Glomerular endothelial cell (primary cell): ENCODE measurements around the gene PSG2. TPM values are rescaled to one million over a fixed set of nuclear protein-coding genes. Genes with fewer than 3 reads are reported as not detected.
"Not testable (repeated sequence)": the region's sequence is repeated elsewhere in the genome, so short reads cannot be mapped to it uniquely, and the experiment has no call there.

ENCODE experiments used
- DNase-seq: peaks from one replicate; pipeline ENCODE4 v3.0.0-alpha.2; 2011; ENCODE audit warnings: low read depth, low spot score; ENCODE audit errors: extremely low read depth
- total RNA-seq: library from RNA; depleted of rRNA; stranded (reverse); fragments of >200 nt; gene quantifications from 2 replicates; pipeline ENCODE4 v1.2.3, GENCODE V29; 2015

Gene PSG2
- total RNA-seq, result not detected in 2 replicates

DNA sequence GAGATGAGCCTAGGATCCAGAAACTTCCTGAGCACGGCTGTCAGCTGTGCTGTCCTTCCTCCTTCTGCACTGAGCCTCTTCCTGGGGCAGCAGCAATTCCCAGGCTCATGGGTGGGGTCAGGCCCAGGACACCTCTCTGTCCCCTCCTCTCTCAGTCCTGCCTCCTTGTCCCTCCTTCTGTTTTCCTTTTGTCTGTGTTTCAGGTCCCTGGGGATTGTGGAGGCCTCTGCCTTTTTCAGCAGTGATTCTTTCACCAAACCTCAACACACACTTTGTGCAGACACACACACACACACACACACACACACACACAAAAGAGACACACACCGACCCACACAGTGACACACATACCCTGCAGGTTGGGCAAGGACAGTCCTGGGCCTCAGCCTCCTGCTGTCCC, at the start of gene PSG2:
Gene PSG2, minus strand, starts transcription at position 101 of the 400 bp plus-strand sequence. CDS start 132 bp downstream, outside the sequence.
- not testable (repeated sequence) for DNase-seq

DNA sequence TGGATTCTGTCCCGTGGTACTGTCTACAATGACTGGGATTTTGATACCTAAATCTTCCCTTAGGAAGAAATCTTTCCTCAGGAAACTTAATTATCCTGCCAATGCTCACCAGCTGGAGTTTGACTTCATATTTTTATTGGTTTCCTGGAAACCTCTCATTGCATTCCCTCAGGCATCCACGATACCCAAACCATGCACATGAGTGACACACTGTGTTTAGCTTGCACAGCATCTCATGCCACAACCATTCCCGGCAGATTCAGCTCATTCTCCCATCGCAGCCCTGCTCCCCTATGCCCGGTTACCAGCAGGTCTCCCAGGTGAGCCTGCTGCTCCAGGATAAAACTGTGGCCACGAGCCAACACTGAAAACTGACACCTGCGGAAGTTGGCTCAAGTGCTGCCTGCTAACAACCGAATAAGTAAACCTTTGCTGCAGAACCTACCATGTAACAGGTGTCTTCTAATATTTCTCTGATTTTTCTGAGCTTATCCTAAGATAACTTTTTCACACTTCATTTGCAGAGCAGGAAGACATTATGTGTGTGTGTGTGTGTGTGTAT, 48.9 kb upstream of the PSG2 start:
- DNase-seq, result not testable (repeated sequence)

DNA sequence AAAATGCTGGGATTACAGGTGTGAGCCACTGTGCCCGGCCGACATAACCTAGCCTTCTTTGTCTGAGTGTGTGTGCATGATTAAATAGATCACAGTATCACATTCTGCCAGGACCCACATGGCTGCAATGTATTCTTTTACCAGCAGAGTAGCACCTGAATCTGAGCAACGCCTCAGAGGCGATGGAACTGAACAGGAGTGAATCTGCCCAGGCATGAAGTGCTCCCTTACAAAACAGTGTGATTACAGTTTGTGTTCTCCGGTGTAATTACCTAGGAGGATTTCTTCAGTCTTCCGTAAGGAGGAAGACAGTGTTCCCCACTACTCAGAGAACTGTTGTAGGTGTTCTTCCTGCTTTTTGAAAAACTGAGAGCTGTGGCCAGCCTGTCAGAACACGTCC, 46.7 kb upstream of the PSG2 start:
- not testable (repeated sequence) for DNase-seq

DNA sequence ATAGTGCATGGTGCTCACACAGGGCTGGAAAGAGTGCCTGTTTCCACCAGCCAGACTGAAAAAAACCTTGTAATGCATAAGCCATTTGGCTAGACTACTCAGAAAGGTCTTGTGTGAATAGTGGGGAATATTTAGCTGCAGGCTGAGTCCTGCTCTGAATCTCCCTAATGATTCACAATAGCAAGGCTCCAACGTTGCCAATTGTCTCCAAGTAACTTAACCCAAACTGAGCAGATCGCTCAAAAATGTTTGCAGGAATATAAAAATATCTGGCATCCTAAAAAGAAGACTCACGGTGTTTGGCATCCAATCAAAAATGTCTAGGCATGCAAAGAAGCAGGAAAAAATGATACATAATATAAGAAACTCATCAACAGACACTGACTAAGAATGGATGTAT, 44.8 kb upstream of the PSG2 start:
- DNase-seq, result not testable (repeated sequence)

DNA sequence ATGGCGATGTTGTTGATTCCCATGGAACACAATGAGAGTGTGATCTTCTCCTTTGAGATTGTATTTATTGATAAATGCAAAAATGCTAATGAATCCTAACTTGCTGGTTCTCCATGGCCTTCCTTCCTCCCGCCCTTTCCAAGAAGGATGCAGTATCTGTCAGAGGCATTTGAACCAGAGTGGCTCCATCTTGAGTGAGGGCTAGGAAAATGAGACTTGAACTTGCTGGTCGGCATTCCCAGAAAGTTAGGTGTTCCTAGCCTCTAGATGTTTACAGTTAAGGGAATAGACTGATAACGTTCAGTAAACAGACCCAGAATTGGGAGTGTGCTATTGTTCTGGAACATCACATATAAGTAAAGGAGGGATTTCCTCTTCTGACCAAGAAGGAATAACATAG, 44.2 kb upstream of the PSG2 start:
- DNase-seq, result no peak

DNA sequence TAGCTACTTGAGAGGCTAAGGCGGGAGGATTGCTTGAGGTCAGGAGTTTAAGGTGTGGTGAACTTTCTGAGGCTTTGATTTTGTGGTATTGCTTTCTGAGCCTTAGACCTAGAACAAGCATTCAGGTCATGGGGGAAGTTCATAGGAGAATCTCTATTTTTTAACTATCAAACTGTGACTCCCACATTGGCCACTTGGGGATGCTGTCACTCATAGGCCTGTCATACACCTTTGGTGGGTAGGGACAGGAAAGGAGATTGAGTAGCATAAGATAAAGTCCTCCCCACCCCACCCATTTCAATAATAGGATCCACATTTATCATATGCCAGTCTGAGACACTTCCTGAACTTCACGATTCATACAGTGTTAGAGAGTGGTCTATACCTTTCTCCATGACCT, 41.9 kb upstream of the PSG2 start:
- no peak for DNase-seq

DNA sequence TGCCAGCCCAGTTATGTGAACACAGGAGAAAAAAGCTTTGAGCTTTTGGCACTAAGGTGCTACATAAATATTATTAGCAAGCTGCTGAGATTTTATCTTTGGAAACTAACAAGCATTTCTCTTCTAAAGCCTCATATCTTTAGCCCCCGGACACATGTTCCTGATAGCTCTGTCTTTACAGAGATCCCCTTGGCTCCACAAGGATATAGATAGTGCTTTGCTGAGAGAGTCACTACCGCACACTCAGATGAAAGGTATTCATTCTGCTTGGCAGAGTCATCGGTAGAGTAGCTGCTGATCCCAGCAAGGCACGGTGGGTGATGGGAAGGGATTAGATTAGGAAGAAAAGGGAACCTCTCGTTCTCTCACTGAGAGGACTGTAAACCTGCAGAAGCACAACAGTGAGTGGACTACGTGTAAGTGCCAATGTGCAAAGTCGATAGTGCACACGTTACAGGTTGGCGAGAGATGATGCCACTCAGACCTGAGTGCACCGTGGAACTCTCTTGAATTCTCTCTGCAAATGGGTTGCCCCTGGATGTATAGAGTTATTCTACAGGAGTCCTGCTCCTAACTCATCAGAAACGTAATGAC, 38.0 kb upstream of the PSG2 start:
- DNase-seq, result not testable (repeated sequence)

DNA sequence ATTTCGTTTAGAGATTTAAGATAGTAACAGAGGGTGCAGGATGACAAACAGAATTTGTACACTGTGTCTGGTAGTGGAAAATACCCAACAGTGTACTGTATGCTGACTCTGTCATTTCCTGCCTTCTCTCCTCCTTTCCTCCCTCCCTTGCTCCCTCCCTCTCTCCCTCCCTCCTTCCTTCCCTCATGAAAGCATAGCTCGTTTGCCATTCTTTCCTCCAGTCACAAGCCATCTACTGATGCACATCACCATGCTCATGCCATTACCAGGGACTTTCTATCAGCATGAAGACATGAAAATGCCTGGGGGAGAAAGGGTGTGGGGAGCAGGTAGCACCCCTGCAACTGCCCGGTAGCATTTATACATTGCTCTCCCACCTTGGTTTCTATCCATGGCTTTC, 37.0 kb upstream of the PSG2 start:
- not testable (repeated sequence) for DNase-seq

DNA sequence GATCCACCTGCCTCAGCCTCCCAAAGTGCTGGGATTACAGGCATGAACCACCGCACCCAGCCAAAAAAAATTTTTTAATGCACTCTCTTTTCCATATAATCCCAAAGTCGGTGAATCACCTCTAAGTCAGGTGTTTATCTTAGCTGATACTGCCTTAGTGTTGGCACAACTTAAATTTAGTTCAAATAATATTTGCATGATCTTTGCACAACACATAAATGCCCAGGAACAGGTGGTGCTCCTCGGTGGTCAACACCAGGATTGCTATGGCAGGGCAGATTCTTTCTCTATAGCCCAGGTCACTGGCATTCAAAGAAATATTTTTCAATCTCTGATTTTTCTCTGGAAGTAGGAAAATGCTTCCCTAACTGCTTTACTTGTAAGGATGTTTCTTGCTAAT, 33.9 kb upstream of the PSG2 start:
- DNase-seq, result not testable (repeated sequence)

DNA sequence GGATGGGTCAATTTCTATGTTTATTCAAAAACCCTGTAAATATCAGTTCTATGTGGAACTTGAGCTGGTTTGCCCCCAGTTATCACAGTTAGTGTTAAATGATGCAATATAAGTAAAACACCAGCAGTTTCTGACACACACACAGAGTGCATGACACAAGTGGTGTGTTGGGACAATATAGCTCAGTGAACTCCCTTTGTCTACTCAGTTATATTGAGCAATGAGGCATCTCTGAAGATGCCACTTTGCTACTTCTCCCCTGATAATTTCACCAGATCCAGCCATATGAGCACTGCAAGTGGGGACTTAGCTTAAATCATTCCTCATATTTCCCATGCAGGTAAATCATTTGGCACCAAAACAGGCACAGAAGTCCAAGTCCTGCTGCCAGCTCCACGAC, 33.0 kb upstream of the PSG2 start:
- not testable (repeated sequence) for DNase-seq

DNA sequence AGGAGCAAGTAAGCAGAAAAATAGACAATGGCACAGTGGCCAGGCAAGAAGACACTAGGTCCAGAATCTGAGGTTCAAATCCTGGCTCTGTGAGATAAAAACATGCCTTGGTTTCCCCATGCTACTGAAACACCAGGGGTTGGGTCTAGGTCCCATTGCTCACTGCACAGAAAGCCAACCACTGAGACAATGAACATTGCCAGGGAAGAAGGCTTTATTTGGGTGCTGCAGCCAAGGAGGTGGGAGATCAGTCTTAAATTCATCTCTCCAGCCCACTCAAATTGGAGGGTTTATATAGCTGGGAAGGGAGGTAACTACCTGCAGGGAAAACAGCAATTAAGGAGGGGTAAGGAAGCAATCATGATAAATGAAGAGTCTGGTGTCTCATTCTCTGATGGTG, 32.6 kb upstream of the PSG2 start:
- DNase-seq, result not testable (repeated sequence)

DNA sequence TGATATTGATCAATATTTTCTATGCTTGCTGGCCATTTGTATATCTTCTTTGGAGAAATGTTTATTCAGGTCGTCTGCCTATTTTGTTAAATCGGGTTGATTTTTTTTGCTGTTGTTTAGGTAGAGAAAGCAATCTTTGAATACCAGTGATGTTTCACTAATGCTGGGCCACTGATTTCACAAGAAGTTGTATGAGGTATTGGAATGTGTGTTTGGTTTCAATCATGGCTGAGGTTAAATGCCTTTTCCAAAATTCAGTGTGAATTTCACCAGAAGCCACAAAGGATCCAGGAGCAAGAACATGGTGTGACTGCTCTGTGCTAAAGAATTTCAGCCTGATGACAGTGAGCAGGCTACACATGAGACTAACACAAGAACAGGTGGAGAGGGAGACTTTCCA, 32.1 kb upstream of the PSG2 start:
- DNase-seq, result not testable (repeated sequence)

DNA sequence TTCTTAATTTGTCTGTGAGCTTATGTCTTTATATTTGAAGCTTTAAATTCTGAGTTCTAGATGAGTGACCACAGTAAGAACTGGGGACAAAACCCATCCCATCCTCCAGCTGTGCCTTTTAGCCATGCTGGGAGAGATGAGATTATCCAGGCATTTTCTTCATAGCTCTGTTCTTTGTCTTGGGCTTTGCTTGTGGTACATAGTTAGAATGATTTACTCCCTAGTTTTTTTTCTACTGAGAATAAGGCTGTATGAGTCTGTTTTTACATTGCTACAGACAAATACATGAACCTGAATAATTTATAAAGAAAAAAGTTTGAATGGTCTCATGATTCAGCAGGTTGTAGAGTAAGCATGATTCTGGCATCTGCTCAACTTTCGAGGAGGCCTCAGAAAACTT, 24.9 kb upstream of the PSG2 start:
- not testable (repeated sequence) for DNase-seq

DNA sequence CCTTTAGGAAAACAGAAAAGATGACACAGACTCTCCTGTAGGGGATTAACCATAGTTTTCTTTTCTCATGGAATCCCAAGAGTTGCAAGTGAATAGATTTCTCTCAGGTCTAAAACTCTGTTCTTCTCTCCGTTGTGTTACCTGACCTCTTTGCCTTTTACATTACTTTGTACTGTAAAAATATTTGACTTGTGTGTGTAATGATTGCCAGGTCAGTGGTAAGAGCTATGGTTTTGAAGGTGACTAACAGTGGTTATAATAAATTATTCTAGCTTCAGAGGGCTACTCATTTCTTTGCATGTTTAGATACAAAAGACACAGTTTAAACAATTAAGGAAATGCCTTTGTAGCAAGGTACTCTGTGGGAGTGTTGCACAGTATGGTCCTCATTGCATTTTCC, 23.0 kb upstream of the PSG2 start:
- DNase-seq, result no peak

DNA sequence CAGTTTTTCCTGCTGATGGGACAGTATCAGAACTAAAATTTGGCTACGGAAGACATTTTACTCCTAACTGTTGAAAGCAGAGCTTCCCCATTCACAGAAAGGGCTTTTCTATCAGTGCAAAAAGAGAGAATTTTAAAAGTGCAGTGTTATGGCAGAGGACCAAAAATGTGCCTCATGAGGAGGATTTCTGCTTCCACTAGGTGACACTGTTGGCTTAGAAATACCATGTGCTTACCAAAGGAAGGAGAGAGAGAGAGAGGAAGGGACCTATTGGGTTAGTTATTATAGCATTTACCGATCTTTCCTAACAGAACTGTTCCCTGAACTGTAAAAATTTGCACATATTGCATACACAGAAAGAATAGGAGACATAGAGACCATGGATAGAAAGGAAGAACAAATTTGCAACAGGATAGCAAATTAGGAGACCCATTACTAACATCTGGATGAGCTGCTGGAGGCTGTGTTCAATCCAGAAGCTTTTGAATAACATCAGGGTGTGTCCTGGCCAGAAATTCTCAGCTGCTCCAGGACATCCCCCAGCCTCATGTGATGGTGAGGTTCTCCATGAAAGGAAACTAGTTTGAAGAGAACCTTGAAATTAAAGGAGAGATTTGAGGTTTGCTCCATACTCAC, 21.8 kb upstream of the PSG2 start:
- DNase-seq, result not testable (repeated sequence)

DNA sequence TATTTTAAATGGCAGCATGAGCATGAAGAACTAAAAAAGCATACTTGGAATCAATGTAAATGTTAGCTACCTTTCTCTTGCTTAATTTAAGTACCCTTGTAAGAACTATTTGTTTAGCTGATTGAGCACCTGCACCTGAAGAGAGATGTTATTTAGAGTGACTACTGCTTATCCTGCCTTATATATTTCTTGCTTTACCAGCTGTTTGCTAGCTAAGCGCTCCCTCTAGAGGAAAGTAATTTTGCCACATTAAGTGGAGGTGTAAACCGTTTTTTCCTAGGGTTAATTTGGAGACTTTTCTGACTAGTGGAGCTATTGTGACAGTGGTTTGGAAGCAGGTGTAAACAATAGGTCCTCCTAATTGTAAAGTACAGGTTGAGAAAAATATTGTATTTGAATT, 19.4 kb upstream of the PSG2 start:
- DNase-seq, result no peak

DNA sequence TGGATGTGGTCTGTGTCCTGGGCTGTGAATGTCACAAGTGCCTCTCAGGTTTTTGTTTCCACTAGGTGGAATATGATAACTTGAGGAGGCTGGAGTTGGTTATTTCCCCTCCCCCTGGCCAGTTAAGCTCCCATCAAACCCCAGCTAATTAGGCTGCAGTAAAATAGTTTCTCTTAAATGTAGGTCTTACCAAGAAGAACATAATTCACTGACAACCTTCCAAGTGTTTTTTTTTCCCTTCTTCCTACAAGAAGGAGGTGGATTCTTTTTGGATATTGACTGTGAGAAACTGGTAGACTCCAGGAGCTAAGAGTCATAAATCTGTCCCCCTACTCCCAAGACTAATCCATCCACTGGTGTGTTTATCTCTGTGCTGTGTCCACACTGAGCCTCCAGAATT, 15.9 kb upstream of the PSG2 start:
- not testable (repeated sequence) for DNase-seq

DNA sequence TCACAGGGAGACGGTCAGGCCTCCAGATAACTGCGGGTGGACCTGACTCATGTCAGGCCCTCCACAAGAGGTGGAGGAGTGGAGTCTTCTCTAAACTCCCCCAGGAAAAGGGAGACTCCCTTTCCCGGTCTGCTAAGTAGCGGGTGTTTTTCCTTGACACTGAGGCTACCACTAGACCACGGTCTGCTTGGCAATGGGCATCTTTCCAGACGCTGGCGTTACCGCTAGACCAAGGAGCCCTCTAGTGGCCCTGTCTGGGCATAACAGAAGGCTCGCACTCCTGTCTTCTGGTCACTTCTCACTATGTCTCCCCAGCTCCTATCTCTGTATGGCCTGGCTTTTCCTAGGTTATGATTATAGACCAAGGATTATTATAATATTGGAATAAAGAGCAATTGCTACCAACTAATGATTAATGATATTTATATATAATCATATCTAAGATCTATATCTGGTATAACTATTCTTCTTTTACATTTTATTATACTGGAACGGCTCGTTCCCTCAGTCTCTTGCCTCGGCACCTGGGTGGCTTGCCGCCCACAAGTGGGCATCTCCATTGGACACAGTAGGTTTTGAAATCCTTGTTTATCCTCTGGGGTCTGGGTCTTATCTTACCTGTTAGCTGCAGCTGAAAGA, 5.3 kb upstream of the PSG2 start:
- DNase-seq, result not testable (repeated sequence)

DNA sequence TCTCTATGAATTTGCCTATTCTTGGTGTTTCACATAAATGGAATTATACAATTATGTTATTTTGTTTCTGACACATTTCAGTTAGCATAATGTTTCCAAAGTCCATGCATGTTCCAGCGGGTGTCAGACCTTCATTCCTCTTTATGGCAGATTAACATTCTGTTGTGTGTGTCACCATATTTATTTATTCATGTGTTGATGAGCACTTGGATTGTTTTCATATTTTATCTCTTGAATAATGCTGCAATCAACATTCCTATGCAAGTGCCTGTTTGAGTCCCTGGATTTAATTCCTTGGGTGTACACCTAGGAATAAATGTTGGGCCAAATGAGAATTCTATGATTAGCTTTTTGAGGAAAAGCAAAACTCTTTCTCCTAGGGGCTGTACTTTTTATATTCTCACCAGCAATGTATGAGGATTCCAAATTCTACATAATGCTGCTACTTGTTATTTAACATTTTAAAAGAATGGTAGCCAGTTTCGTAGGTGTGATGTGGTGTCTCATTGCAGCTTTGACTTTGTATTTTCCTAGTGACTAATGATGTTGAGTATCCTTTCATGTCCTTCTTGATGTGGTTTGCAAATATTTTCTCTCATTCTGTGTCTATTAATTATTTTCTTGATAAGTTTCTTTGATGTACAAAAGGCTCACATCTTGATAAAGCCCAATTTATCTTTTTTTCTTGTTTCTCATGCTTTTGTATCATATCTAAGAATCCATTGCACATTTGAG, 3.5 kb upstream of the PSG2 start:
- not testable (repeated sequence) for DNase-seq

DNA sequence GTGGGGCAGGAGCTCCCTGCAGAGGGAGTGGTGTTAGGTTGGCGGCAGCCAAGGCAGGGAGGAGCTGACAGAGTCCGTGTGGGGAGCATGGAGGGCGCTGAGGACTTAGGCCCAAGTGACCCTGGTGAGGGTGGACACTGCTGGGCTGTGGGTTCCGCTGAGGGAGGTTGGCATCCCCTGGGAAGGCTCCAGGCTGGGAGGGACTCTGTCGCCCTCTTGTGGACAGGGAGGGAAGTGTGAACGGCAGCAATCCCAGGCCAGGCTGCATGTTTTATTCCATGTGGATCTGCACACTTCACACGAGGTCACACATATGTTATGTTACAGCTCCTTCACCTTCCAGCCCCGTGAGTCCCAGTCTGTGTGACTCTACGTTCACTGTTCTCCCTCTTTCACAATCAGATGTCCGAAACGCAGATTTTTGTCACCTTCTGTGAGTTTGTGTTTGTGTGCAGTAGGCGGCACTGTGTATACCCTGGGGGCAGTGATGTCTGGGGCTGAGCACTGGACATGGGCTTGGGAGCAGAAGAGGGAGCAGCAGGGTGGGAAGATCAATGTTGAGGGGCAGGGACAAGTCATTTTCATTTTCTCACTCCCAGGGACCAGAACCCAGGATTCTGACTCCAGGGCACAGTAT, 1.8 kb upstream of the PSG2 start:
- not testable (repeated sequence) for DNase-seq

DNA sequence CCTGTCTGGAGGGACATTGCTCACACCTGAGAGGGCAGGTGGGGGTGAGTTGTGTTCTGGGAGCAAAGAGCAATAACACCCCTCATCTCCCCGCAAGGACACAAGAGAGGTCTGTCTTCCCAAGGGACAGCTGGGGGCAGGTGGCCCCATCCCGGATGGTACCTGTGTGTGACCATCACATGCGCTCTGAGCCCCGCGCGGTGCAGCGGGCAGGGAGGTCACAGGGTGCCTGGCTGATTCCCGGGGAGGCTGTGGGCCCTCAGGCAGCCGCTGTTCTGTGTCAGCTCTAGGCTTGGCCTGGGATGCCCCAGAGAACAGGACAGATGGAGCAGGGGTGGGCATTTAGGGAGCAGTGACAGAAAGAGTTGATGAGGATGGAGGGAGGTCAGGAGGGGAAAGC, 1.2 kb upstream of the PSG2 start:
- DNase-seq, result not testable (repeated sequence)
